Keratinocyte (primary cell): ENCODE data around the gene TMEM87A.

Experiments
- EZH2 ChIP-seq: IDR thresholded peaks from one replicate; pipeline ENCODE4 v1.6.1; 2012; ENCODE audit warnings: inconsistent platforms, mild to moderate bottlenecking, low read length, moderate library complexity
- TF ChIP-seq, protein P1 (sequence below), 3 experiments: IDR thresholded peaks in 1 of 3; conservative IDR thresholded peaks in 1 of 3; optimal IDR thresholded peaks in 1 of 3; 2 replicates in 2 of 3; 3 replicates in 1 of 3; pipeline versions ENCODE3 to v1.5.1; 2011; ENCODE audit warnings: low read length in 3 of 3, mild to moderate bottlenecking in 3 of 3, moderate library complexity in 2 of 3, control low read depth in 1 of 3, inconsistent platforms in 1 of 3; ENCODE audit not compliant: insufficient read depth in 2 of 3; ENCODE audit errors: extremely low read depth in 1 of 3

DNA sequence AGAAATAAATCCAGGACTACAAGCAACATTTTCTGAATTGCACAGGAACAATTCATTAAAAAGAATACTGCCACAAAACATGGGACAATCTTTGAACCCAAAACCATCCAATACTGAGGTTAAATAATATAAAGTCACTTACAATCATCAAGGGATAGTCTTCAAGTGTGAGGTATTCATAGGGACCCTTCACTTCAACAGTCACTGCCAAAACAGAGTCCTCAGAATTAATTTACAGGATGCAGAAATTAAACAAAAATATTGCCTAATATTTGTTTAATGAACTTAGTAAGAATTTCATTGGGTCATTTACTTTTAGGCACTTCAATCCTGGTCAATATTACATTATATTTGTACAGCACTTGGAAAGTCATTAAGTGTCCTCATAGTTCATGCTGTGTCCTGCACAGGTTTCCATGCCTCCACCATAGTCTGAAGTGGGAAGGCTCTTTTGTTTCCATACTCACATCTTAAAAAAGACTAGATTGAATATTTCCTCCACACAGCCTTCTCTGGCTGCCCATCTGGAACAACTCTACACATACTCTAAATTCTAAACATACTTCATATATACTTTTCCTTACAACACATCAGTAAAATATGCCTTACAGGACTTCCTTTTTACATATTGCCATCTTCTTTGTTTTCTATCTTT lies 33.6 kb downstream of the TMEM87A start:
- no peak for TF ChIP-seq EZH2
- TF ChIP-seq, protein P1, sequence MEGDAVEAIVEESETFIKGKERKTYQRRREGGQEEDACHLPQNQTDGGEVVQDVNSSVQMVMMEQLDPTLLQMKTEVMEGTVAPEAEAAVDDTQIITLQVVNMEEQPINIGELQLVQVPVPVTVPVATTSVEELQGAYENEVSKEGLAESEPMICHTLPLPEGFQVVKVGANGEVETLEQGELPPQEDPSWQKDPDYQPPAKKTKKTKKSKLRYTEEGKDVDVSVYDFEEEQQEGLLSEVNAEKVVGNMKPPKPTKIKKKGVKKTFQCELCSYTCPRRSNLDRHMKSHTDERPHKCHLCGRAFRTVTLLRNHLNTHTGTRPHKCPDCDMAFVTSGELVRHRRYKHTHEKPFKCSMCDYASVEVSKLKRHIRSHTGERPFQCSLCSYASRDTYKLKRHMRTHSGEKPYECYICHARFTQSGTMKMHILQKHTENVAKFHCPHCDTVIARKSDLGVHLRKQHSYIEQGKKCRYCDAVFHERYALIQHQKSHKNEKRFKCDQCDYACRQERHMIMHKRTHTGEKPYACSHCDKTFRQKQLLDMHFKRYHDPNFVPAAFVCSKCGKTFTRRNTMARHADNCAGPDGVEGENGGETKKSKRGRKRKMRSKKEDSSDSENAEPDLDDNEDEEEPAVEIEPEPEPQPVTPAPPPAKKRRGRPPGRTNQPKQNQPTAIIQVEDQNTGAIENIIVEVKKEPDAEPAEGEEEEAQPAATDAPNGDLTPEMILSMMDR (optimal IDR thresholded peaks at IDR 0.05 in 1 of 3, IDR thresholded peaks at IDR 0.05 in 1 of 3, conservative IDR thresholded peaks at IDR 0.05 in 1 of 3; ENCODE audit: extremely low read depth in 1 of 3, insufficient read depth in 2 of 3, low read length in 3 of 3): no peak
